HG03175 (cell line): ENCODE data around the gene PHACTR3.

Experiments
- ATAC-seq: cut with Tn5 transposase; IDR thresholded peaks from one replicate; pipeline ENCODE4 v1.9.1; 2021; ENCODE audit warnings: mild to moderate bottlenecking, moderate library complexity; ENCODE audit not compliant: unreplicated experiment

The PHACTR3 gene

GRCh38 chr20:59772931-59773913 lies 168.9 kb downstream of the PHACTR3 start:
- ATAC-seq: no peak

GRCh38 chr20:59774204-59774641 lies 169.9 kb downstream of the PHACTR3 start:
- ATAC-seq: no peak

GRCh38 chr20:59774921-59775686 lies 170.8 kb downstream of the PHACTR3 start:
- no peak for ATAC-seq

GRCh38 chr20:59775687-59776055 lies 171.3 kb downstream of the PHACTR3 start:
- no peak for ATAC-seq

- no peak for ATAC-seq
Observed at GRCh38 chr20:59776059-59776603, 171.8 kb downstream of the PHACTR3 start.

GRCh38 chr20:59776626-59777330 lies 172.4 kb downstream of the PHACTR3 start:
- no peak for ATAC-seq

GRCh38 chr20:59777331-59777725 lies 173.0 kb downstream of the PHACTR3 start:
- no peak for ATAC-seq

- ATAC-seq: no peak
Observed at GRCh38 chr20:59777814-59778575, 173.7 kb downstream of the PHACTR3 start.

- no peak for ATAC-seq
Observed at GRCh38 chr20:59778615-59779200, 174.4 kb downstream of the PHACTR3 start.

GRCh38 chr20:59779656-59780380 lies 175.5 kb downstream of the PHACTR3 start:
- no peak for ATAC-seq

- no peak for ATAC-seq
Observed at GRCh38 chr20:59780494-59781185, 176.3 kb downstream of the PHACTR3 start.

- no peak for ATAC-seq
Observed at GRCh38 chr20:59781226-59781625, 176.9 kb downstream of the PHACTR3 start.

GRCh38 chr20:59782986-59783640 lies 178.8 kb downstream of the PHACTR3 start:
- ATAC-seq: no peak

- no peak for ATAC-seq
Observed at GRCh38 chr20:59783641-59784010, 179.3 kb downstream of the PHACTR3 start.

- ATAC-seq: no peak
Observed at GRCh38 chr20:59784365-59784764, 180.0 kb downstream of the PHACTR3 start.

GRCh38 chr20:59784791-59785668 lies 180.7 kb downstream of the PHACTR3 start:
- ATAC-seq: no peak

- no peak for ATAC-seq
Observed at GRCh38 chr20:59785669-59785959, 181.3 kb downstream of the PHACTR3 start.
